ENCODE results near the gene PNPLA8. TPM values are rescaled to one million over a fixed set of nuclear protein-coding genes. Genes with fewer than 3 reads are reported as not detected.
"Not testable (repeated sequence)": the region's sequence is repeated elsewhere in the genome, so short reads cannot be mapped to it uniquely, and the experiment has no call there.

Gene PNPLA8
- total RNA-seq, 6 experiments from 2014 or later, result 16.2 to 18.7 (median 17.8) TPM

GRCh38 chr7:108484137-108484536 is 41.8 kb downstream of the PNPLA8 start:
- Mint-ChIP-seq H3K4me1 (ENCODE audit: low read depth) (0 out of 2 replicates have a peak, but pooled peaks cover 7% of the 10 kb centered on the region), H3K36me3 (ENCODE audit: low read depth) (no peaks in the 10 kb centered on the region), H3K4me3 (no peak overlapping the region), H3K27ac (no peak overlapping the region), H3K9me3 (no peaks in the 10 kb centered on the region), H3K27me3 (ENCODE audit: insufficient read depth) (no peaks in the 10 kb centered on the region)
- TF ChIP-seq, protein P1, sequence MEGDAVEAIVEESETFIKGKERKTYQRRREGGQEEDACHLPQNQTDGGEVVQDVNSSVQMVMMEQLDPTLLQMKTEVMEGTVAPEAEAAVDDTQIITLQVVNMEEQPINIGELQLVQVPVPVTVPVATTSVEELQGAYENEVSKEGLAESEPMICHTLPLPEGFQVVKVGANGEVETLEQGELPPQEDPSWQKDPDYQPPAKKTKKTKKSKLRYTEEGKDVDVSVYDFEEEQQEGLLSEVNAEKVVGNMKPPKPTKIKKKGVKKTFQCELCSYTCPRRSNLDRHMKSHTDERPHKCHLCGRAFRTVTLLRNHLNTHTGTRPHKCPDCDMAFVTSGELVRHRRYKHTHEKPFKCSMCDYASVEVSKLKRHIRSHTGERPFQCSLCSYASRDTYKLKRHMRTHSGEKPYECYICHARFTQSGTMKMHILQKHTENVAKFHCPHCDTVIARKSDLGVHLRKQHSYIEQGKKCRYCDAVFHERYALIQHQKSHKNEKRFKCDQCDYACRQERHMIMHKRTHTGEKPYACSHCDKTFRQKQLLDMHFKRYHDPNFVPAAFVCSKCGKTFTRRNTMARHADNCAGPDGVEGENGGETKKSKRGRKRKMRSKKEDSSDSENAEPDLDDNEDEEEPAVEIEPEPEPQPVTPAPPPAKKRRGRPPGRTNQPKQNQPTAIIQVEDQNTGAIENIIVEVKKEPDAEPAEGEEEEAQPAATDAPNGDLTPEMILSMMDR (IDR thresholded peaks at IDR 0.05), result no peak
- DNase-seq, result no peak

DNA sequence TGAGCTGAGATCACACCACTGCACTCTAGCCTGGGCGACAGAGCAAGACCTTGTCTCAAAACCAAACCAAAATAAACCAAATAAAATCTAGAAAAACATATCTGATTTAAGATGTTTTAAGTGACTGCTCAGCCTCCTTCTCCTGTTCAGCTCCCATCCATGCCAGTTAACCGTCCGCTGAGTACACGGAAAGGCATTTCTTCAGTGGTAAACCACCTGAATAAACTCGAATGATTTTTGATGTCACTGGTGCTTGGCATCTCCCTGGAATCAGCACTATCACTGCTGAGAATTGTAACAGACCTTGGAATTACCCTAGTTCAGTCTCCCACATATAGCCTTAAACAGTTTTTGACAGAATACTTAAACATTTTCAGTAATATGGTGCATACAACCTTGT is 45.6 kb downstream of the PNPLA8 start:
- H3K27ac Mint-ChIP-seq, result no peak overlapping the region
- H3K27me3 Mint-ChIP-seq (ENCODE audit: insufficient read depth), result no peaks in the 10 kb centered on the region
- no peak overlapping the region for H3K4me3 Mint-ChIP-seq
- H3K9me3 Mint-ChIP-seq, result no peaks in the 10 kb centered on the region
- H3K4me1 Mint-ChIP-seq (ENCODE audit: low read depth), result no peaks in the 10 kb centered on the region
- H3K36me3 Mint-ChIP-seq (ENCODE audit: low read depth), result no peaks in the 10 kb centered on the region
- DNase-seq, result no peak
- TF ChIP-seq, protein P1 (IDR thresholded peaks at IDR 0.05), result no peak

- H3K4me1 Mint-ChIP-seq (ENCODE audit: low read depth), result no peaks in the 10 kb centered on the region
- H3K27me3 Mint-ChIP-seq (ENCODE audit: insufficient read depth), result no peaks in the 10 kb centered on the region
- no peak overlapping the region for H3K27ac Mint-ChIP-seq
- H3K9me3 Mint-ChIP-seq, result no peaks in the 10 kb centered on the region
- TF ChIP-seq, protein P1 (IDR thresholded peaks at IDR 0.05), result no peak
- DNase-seq, result no peak
- no peak overlapping the region for H3K4me3 Mint-ChIP-seq
- H3K36me3 Mint-ChIP-seq (ENCODE audit: low read depth), result no peaks in the 10 kb centered on the region
Observed at GRCh38 chr7:108479751-108480150, 46.2 kb downstream of the PNPLA8 start.

- no peak overlapping the region for H3K4me3 Mint-ChIP-seq
- H3K27ac Mint-ChIP-seq, result no peak overlapping the region
- TF ChIP-seq, protein P1 (IDR thresholded peaks at IDR 0.05), result no peak
- no peak for DNase-seq
- H3K27me3 Mint-ChIP-seq (ENCODE audit: insufficient read depth), result no peaks in the 10 kb centered on the region
- H3K36me3 Mint-ChIP-seq (ENCODE audit: low read depth), result no peaks in the 10 kb centered on the region
- no peaks in the 10 kb centered on the region for H3K4me1 Mint-ChIP-seq (ENCODE audit: low read depth)
- H3K9me3 Mint-ChIP-seq, result no peaks in the 10 kb centered on the region
Observed at GRCh38 chr7:108479118-108479517, 46.8 kb downstream of the PNPLA8 start.

DNA sequence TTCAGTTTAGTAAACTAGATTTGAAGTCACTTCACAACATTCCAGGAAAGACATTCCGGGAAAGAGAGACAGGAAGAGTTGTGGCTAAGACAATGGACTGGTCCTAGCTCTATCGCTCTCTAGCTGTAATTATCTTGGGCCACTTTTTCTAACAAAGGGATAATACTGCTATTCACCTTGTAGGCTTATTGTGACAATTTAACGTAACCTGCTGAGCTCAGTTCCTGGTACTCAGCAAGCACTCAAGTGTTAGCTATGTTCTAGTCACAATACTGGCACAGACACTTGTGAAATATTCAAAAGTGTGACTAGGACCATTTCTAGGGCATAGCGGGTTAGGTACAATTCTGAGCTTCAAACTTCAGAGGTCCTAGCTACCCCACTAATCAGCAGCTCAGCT is 57.7 kb downstream of the PNPLA8 start:
- TF ChIP-seq, protein P1 (IDR thresholded peaks at IDR 0.05), result no peak
- H3K4me1 Mint-ChIP-seq (ENCODE audit: low read depth), result no peaks in the 10 kb centered on the region
- H3K27me3 Mint-ChIP-seq (ENCODE audit: insufficient read depth), result no peaks in the 10 kb centered on the region
- H3K36me3 Mint-ChIP-seq (ENCODE audit: low read depth), result no peaks in the 10 kb centered on the region
- H3K27ac Mint-ChIP-seq, result no peak overlapping the region
- H3K4me3 Mint-ChIP-seq, result no peak overlapping the region
- no peak for DNase-seq
- H3K9me3 Mint-ChIP-seq, result no peaks in the 10 kb centered on the region

DNA sequence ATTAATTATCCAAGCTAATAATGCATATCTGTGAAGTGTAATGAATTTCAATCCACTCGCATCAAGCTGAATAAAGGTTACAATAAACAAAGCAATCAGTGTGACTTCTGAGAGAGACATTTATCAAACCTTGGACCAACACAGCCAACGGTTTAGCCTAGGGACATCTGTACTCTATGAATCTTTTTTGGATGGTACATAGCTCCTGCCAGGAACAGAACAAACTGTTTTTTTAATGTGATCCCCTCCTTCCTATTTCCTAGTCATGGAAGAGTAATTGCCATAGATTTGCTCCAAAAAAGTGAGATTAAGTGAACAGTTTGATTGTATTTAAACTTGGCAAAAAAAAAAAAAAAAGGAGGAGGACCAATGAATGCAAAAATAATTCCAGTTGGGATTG is 58.5 kb downstream of the PNPLA8 start:
- Mint-ChIP-seq H3K9me3 (no peaks in the 10 kb centered on the region), H3K27me3 (ENCODE audit: insufficient read depth) (peaks cover 2% of the 10 kb centered on the region), H3K36me3 (ENCODE audit: low read depth) (no peaks in the 10 kb centered on the region), H3K4me1 (ENCODE audit: low read depth) (no peaks in the 10 kb centered on the region), H3K4me3 (no peak overlapping the region), H3K27ac (no peak overlapping the region)
- DNase-seq, result no peak
- TF ChIP-seq, protein P1 (IDR thresholded peaks at IDR 0.05), result no peak

DNA sequence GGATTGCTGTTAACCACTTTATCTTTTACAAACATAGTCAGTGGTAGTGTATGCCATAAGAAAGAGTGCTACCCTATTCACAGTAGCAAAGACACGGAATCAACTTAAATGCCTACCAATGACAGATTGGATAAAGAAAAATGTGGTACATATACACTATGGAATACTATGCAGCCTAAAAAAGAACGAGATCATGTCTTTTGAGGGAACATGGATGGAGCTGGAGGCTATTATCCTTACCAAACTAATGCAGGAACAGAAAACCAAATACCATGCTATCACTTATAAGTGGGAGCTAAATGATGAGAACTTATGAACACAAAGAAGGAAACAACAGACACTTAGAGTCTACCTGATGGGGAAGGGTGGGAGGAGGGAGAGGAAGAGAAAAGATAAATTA is 59.6 kb downstream of the PNPLA8 start:
- H3K4me3 Mint-ChIP-seq; DNase-seq; H3K27ac Mint-ChIP-seq; H3K36me3 Mint-ChIP-seq (ENCODE audit: low read depth); H3K4me1 Mint-ChIP-seq (ENCODE audit: low read depth); H3K9me3 Mint-ChIP-seq; H3K27me3 Mint-ChIP-seq (ENCODE audit: insufficient read depth): not testable (repeated sequence)

All from HFFc6 (cell line).